HG03097 (cell line): ENCODE data around the gene SEC22B.
"Not testable (repeated sequence)": the region's sequence is repeated elsewhere in the genome, so short reads cannot be mapped to it uniquely, and the experiment has no call there.

ENCODE experiments used
- ATAC-seq: cut with Tn5 transposase; IDR thresholded peaks from one replicate; pipeline ENCODE4 v1.9.1; 2021; ENCODE audit not compliant: unreplicated experiment, low FRiP score

The SEC22B gene

GRCh38 chr1:120120525-120120924 is 55.8 kb downstream of the SEC22B start:
- not testable (repeated sequence) for ATAC-seq

DNA sequence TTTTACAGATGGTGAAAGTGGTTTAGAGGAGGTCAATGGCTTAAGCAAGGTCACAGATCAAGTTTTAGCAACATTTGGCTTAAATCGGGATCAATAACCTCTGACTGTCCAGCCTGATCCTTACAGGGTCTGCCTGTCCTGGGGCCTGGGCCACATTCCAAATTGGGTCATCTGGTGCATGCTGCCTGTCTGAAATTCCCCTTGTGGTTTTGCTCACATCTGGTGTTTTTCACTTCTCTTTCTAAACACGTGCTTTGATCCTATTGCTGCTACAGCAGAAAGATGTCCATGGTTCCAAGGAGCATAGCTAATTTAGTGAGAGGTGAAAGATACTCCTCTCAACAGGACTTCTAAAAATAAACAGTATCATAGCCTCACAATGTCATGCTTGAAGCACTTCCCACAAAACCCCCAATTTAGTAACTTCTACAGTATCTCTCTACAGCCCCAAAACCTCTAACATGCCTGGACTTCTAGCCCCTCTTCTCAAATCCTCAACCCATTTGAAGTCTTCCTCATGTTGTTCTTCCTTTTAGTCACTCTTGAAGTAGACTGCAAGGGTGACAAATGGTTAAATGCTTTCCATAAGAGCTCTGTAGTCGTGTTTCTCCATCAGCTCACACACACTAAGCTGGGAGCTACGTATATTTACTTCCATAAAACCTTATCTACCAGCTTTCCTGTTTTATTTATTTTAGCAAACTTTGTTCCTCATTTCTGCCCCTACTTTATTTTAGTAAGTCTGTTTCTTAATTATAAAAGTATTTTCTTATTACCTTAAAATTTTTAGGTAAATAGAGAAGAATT is 58.7 kb downstream of the SEC22B start:
- peak; percentile 53 for ATAC-seq

DNA sequence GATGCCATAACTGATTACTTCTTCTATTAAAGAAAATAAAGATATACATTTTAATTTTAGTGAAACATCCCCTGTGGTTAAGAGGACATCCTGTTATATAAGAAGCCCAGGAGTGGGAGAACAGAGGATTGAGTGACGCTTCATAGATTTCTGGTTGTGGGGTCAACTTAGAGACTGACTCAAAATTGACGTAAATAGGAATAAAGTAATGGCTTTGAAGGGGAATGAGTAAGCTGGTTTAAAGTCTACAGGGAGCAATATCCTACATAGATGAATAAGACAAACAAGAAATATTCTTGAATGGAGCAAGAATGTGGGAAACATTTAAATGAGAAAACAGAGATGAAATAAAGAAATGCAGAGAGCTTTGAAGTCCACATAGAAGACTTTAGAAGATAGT is 60.2 kb downstream of the SEC22B start:
- ATAC-seq, result not testable (repeated sequence)

DNA sequence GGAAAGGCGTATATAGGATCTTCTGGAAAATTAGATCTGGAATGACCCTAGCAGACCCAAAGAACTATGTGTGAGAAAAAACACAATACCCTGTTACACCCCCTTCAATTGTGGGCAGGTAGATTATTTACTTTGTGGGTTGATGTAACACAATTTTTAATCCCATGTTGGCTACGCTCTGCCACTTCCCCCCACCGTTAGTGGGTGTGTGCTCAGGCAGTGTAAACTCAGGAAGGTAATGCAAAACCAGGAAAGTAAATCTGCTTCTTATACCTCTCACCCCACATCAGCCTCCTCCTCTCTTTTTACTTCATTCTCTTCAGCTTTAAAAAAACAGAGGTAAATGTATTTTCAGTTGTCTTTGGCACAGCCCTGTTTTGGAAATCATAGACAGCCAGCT is 63.2 kb downstream of the SEC22B start:
- ATAC-seq, result not testable (repeated sequence)

DNA sequence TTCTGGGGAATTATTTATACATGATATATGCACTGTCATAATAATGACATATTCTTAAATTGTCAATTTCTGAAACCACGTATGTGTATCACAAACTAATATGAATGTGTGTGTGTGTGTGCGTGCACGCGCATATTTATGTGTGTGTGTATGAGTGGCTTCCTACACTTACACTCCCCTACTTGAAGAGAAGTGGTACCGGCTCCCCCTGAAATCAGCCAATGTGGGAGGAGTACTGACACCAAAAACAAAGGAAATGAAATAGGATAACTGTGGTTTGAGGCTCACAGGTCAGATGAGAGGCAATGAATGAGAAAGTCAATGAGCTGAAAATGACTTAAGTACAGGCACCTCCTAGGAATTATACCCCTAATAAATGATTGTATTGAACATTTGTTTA is 64.1 kb downstream of the SEC22B start:
- not testable (repeated sequence) for ATAC-seq

DNA sequence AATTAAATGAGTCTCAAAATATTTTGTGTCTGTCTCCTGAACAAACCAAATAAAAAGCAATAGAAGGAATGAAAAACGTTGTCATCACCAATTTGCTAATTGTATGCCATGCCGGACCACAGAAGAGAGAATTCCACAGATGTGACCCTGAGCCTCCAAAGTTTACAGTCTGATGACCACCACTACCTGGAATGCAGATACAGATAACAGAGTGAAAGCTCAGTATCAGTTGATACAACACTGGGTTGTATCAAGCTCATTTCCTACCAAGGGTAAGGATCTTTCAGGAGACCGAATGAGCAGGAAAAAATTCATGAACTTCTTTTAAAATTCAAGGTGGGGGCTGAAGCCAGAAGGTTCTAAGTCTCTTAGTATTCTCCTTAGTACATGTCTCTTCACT is 64.5 kb downstream of the SEC22B start:
- ATAC-seq, result not testable (repeated sequence)

DNA sequence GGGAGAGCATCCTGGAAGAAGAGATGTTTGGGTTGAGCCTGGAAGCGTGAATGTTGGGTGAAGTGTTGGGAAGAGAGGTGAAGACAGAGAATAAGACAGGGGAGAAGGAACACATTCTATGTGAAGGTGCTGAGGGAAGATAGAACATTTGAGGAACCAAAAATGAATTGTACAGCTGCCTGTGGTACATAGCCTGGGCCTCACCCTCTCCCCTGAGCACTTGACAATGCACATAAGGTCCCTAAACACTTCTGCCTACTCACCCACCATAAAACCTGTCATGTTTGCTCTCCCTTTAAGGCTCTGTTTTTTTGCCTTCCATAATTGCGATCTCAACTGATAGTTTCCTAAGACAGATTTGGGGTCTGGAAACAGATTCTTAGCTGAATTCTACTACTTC is 65.3 kb downstream of the SEC22B start:
- not testable (repeated sequence) for ATAC-seq

DNA sequence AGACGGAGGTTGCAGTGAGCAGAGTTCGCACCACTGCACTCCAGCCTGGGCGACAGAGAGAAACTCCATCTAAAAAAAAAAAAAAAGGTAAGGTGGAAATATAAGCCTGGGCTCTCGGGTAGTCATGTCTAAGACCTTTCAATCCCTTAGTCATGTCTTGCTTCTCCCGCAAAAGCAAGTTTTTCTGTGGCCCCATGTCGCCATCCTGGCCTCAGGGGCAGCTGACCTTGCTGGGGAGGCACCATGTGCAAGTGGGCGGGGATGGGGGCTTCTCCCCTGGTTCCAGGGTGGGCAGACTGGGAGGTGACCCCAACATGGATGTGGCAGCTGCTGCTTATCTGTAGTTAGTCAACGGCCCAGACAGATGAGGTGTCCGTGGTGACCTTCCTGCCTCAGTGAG is 66.7 kb downstream of the SEC22B start:
- ATAC-seq, result not testable (repeated sequence)

- not testable (repeated sequence) for ATAC-seq
Measured at GRCh38 chr1:120109180-120109579, 67.1 kb downstream of the SEC22B start.

- not testable (repeated sequence) for ATAC-seq
Measured at GRCh38 chr1:120105288-120105687, 71.0 kb downstream of the SEC22B start.

DNA sequence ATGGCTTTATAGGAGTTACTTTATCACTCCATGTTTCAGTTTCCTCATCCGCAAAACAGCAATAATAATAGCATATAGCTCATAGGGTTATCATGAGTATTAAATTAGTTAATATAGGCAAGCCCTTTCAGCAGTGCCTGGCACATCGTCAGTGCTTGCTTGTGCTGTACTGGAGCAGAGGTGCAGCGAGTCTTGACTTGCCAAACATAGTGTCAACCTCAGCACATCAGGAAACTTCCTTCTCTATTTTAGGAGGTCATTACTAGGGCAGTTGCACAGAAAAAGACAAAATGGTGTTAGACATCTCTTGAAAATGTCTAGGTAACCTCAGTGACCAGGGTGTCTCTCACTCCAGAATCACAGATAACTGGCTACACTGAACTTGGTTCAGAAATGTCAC is 72.6 kb downstream of the SEC22B start:
- not testable (repeated sequence) for ATAC-seq

- ATAC-seq, result not testable (repeated sequence)
Measured at GRCh38 chr1:120101593-120101992, 74.7 kb downstream of the SEC22B start.
